NCI-H128 (cell line): ENCODE measurements around the gene DIPK2A.
A peak's percentile ranks its signal among the peaks of the same experiment; 100 is the strongest.

ENCODE experiments used
- DNase-seq: peaks from one replicate; lab custom pipeline; 2025; ENCODE audit not compliant: unreplicated experiment; lab: John Stamatoyannopoulos, UW

The DIPK2A gene

GRCh38 chr3:143971359-143972154 is at the start of gene DIPK2A:
TSS of gene DIPK2A (plus strand) at chr3:143971823. CDS start at chr3:143972333, 510 bp downstream.
- DNase-seq: peak; percentile 88

- no peak for DNase-seq
Observed at GRCh38 chr3:143924522-143925285, 46.9 kb upstream of the DIPK2A start.

- DNase-seq: no peak
Observed at GRCh38 chr3:143928056-143928455, 43.6 kb upstream of the DIPK2A start.

- DNase-seq: no peak
Observed at GRCh38 chr3:143928541-143929255, 42.9 kb upstream of the DIPK2A start.

- DNase-seq: no peak
Observed at GRCh38 chr3:143934791-143935190, 36.8 kb upstream of the DIPK2A start.

- no peak for DNase-seq
Observed at GRCh38 chr3:143935678-143936077, 35.9 kb upstream of the DIPK2A start.

- DNase-seq: no peak
Observed at GRCh38 chr3:143950810-143951209, 20.8 kb upstream of the DIPK2A start.

GRCh38 chr3:143951351-143951971 is 20.2 kb upstream of the DIPK2A start:
- no peak for DNase-seq

GRCh38 chr3:143952569-143953072 is 19.0 kb upstream of the DIPK2A start:
- no peak for DNase-seq

- DNase-seq: no peak
Observed at GRCh38 chr3:143955113-143955512, 16.5 kb upstream of the DIPK2A start.

- DNase-seq: no peak
Observed at GRCh38 chr3:143956838-143957237, 14.8 kb upstream of the DIPK2A start.

- no peak for DNase-seq
Observed at GRCh38 chr3:143957453-143957852, 14.2 kb upstream of the DIPK2A start.

GRCh38 chr3:143958966-143959365 is 12.7 kb upstream of the DIPK2A start:
- DNase-seq: no peak

GRCh38 chr3:143961342-143961741 is 10.3 kb upstream of the DIPK2A start:
- no peak for DNase-seq

- DNase-seq: no peak
Observed at GRCh38 chr3:143963946-143964345, 7.7 kb upstream of the DIPK2A start.

- DNase-seq: peak; percentile 50
Observed at GRCh38 chr3:143970773-143971358, 757 bp upstream of the DIPK2A start.

GRCh38 chr3:143972155-143972504 is 507 bp downstream of the DIPK2A start:
- no peak for DNase-seq

GRCh38 chr3:143972505-143973258 is 1.1 kb downstream of the DIPK2A start:
- peak; percentile 73 for DNase-seq

- DNase-seq: peak; percentile 56
Observed at GRCh38 chr3:143973259-143974021, 1.8 kb downstream of the DIPK2A start.
